H9 (cell line): ENCODE measurements around the gene CCDC157. TPM values are rescaled to one million over a fixed set of nuclear protein-coding genes. Genes with fewer than 3 reads are reported as not detected.

Source experiments
- DNase-seq: peaks from one replicate; pipeline ENCODE4 v3.0.0-alpha.2; 2017
- H2AFZ ChIP-seq: one replicate; pipeline ENCODE4 v1.6.1; 2013; ENCODE audit warnings: mild to moderate bottlenecking, low read length, control low read depth, moderate library complexity
- H2AK5ac ChIP-seq: 2 replicates; pipeline ENCODE4 v1.6.1; 2013; ENCODE audit warnings: low read length, control low read depth, mixed read lengths; ENCODE audit not compliant: insufficient read length
- H2BK120ac ChIP-seq: one replicate; pipeline ENCODE4 v1.6.1; 2013; ENCODE audit warnings: low read depth, mild to moderate bottlenecking, low read length, control low read depth, inconsistent platforms; ENCODE audit not compliant: poor library complexity, severe bottlenecking
- H2BK12ac ChIP-seq: 2 replicates; pipeline ENCODE4 v1.6.1; 2013; ENCODE audit warnings: low read length, control low read depth, mixed read lengths, low read depth; ENCODE audit not compliant: insufficient read length
- H2BK15ac ChIP-seq: 2 replicates; pipeline ENCODE4 v1.6.1; 2013; ENCODE audit warnings: low read depth, low read length, control low read depth
- H2BK20ac ChIP-seq: one replicate; pipeline ENCODE4 v1.6.1; 2013; ENCODE audit warnings: low read depth, mild to moderate bottlenecking, low read length, control low read depth, inconsistent platforms; ENCODE audit not compliant: poor library complexity, severe bottlenecking
- H2BK5ac ChIP-seq: 2 replicates; pipeline ENCODE4 v1.6.1; 2013; ENCODE audit warnings: low read length, control low read depth, mixed read lengths; ENCODE audit not compliant: insufficient read length
- H3K14ac ChIP-seq: 2 replicates; pipeline ENCODE4 v1.6.1; 2013; ENCODE audit warnings: low read length, control low read depth; ENCODE audit not compliant: insufficient read depth
- H3K18ac ChIP-seq: 2 replicates; pipeline ENCODE4 v1.6.1; 2013; ENCODE audit warnings: low read depth, mild to moderate bottlenecking, mixed read lengths, low read length, control low read depth; ENCODE audit not compliant: insufficient read length
- H3K23ac ChIP-seq: 2 replicates; pipeline ENCODE4 v1.6.1; 2013; ENCODE audit warnings: low read length, control low read depth, mixed read lengths, low read depth; ENCODE audit not compliant: insufficient read length
- H3K23me2 ChIP-seq: 2 replicates; pipeline ENCODE4 v1.6.1; 2013; ENCODE audit warnings: low read depth, mild to moderate bottlenecking, mixed read lengths, low read length, control low read depth; ENCODE audit not compliant: insufficient read length, poor library complexity, severe bottlenecking
- H3K27ac ChIP-seq: 2 replicates; pipeline ENCODE4 v1.5.1; 2013; ENCODE audit warnings: low read length, control low read depth, mixed read lengths, low read depth; ENCODE audit not compliant: insufficient read length
- H3K27me3 ChIP-seq: 2 replicates; pipeline ENCODE4 v1.6.1; 2013; ENCODE audit warnings: low read length, control low read depth, inconsistent platforms; ENCODE audit not compliant: insufficient read depth
- H3K4ac ChIP-seq: 2 replicates; pipeline ENCODE4 v1.6.1; 2013; ENCODE audit warnings: low read depth, mild to moderate bottlenecking, control low read depth, inconsistent platforms, low read length, moderate library complexity
- H3K4me1 ChIP-seq: 2 replicates; pipeline ENCODE4 v1.6.1; 2013; ENCODE audit warnings: low read length, control low read depth, inconsistent platforms; ENCODE audit not compliant: insufficient read depth
- H3K4me2 ChIP-seq: 2 replicates; pipeline ENCODE4 v1.6.1; 2013; ENCODE audit warnings: low read length, control low read depth, mixed read lengths; ENCODE audit not compliant: insufficient read length, insufficient read depth
- H3K56ac ChIP-seq: 2 replicates; pipeline ENCODE4 v1.6.1; 2013; ENCODE audit warnings: low read depth, mild to moderate bottlenecking, mixed read lengths, low read length, control low read depth; ENCODE audit not compliant: insufficient read length
- H3K79me1 ChIP-seq: 2 replicates; pipeline ENCODE4 v1.6.1; 2013; ENCODE audit warnings: low read depth, mild to moderate bottlenecking, moderate library complexity, low read length, control low read depth, inconsistent platforms; ENCODE audit not compliant: insufficient read depth, poor library complexity, severe bottlenecking
- H3K79me2 ChIP-seq: 2 replicates; pipeline ENCODE4 v1.6.1; 2013; ENCODE audit warnings: low read length, control low read depth, inconsistent platforms; ENCODE audit not compliant: insufficient read depth
- H3K9ac ChIP-seq: 2 replicates; pipeline ENCODE4 v1.6.1; 2013; ENCODE audit warnings: low read length, control low read depth, mixed read lengths; ENCODE audit not compliant: insufficient read length; ENCODE audit errors: extremely low read depth
- H3K9me3 ChIP-seq: one replicate; pipeline ENCODE4 v1.6.1; 2013; ENCODE audit warnings: low read depth, low read length, inconsistent platforms; ENCODE audit not compliant: control insufficient read depth
- H3T11ph ChIP-seq: one replicate; pipeline ENCODE4 v1.6.1; 2013; ENCODE audit warnings: mild to moderate bottlenecking, low read length, control low read depth, inconsistent platforms
- H4K20me1 ChIP-seq: one replicate; pipeline ENCODE4 v1.6.1; 2013; ENCODE audit not compliant: control insufficient read depth, insufficient read length, insufficient read depth
- H4K5ac ChIP-seq: 2 replicates; pipeline ENCODE4 v1.6.1; 2013; ENCODE audit warnings: low read depth, mild to moderate bottlenecking, mixed read lengths, low read length, control low read depth; ENCODE audit not compliant: insufficient read length
- H4K8ac ChIP-seq: replicated peaks from 2 replicates; pipeline ENCODE4 v1.6.1; 2013; ENCODE audit warnings: low read length, control low read depth, mixed read lengths, low read depth; ENCODE audit not compliant: insufficient read length
- H4K91ac ChIP-seq: 2 replicates; pipeline ENCODE4 v1.6.1; 2013; ENCODE audit warnings: low read depth, mild to moderate bottlenecking, moderate library complexity, mixed read lengths, low read length, control low read depth; ENCODE audit not compliant: insufficient read length
- H3K27ac Mint-ChIP-seq, 3 experiments: 2 replicates in 2 of 3; 3 replicates in 1 of 3; pipeline ENCODE4 v1.8.0; 2020 to 2021; ENCODE audit warnings: mixed read lengths in 3 of 3, mild to moderate bottlenecking in 1 of 3, moderate library complexity in 1 of 3
- H3K27me3 Mint-ChIP-seq: 2 replicates; pipeline ENCODE4 v1.8.0; 2021; ENCODE audit warnings: low read depth, mild to moderate bottlenecking, moderate library complexity, mixed read lengths
- H3K36me3 Mint-ChIP-seq, 3 experiments: 2 replicates in 2 of 3; 3 replicates in 1 of 3; pipeline ENCODE4 v1.8.0; 2020 to 2021; ENCODE audit warnings: low read depth in 3 of 3, mixed read lengths in 3 of 3; ENCODE audit not compliant: insufficient read depth in 1 of 3
- H3K4me1 Mint-ChIP-seq, 2 experiments: 2 replicates each; pipeline ENCODE4 v1.8.0; 2020; ENCODE audit warnings: mixed read lengths in 2 of 2
- H3K4me3 Mint-ChIP-seq, 2 experiments: 2 replicates in 1 of 2; 3 replicates in 1 of 2; pipeline ENCODE4 v1.8.0; 2020 to 2021; ENCODE audit warnings: mild to moderate bottlenecking in 2 of 2, mixed read lengths in 2 of 2, moderate library complexity in 1 of 2
- H3K9me3 Mint-ChIP-seq, 2 experiments: 2 replicates in 1 of 2; 3 replicates in 1 of 2; pipeline ENCODE4 v1.8.0; 2020; ENCODE audit warnings: mild to moderate bottlenecking in 2 of 2, mixed read lengths in 2 of 2, moderate library complexity in 1 of 2
- WGBS: extraction: QIAGEN DNeasy Blood & Tissue Kit; methylation state at CpG from one replicate; pipeline ENCODE4 v1.1.7; 2013; ENCODE audit warnings: missing lambda C conversion rate, low lambda C conversion rate, mixed read lengths; ENCODE audit not compliant: insufficient read length; ENCODE audit errors: extremely low coverage; 5-methylcytosine and 5-hydroxymethylcytosine counted together
- total RNA-seq: library from RNA; stranded (reverse); gene quantifications from 2 replicates; pipeline ENCODE4 v1.2.1, GENCODE V29; 2021
- TF ChIP-seq, protein P1 (sequence below): fragments of 200-600 bp; sonication (generic); conservative IDR thresholded peaks from 3 replicates; pipeline ENCODE4 v1.8.0; 2021; ENCODE audit warnings: antibody characterized with exemption, mild to moderate bottlenecking

Gene CCDC157
- total RNA-seq, 1 experiment from 2014 or later = 4.3 TPM

DNA sequence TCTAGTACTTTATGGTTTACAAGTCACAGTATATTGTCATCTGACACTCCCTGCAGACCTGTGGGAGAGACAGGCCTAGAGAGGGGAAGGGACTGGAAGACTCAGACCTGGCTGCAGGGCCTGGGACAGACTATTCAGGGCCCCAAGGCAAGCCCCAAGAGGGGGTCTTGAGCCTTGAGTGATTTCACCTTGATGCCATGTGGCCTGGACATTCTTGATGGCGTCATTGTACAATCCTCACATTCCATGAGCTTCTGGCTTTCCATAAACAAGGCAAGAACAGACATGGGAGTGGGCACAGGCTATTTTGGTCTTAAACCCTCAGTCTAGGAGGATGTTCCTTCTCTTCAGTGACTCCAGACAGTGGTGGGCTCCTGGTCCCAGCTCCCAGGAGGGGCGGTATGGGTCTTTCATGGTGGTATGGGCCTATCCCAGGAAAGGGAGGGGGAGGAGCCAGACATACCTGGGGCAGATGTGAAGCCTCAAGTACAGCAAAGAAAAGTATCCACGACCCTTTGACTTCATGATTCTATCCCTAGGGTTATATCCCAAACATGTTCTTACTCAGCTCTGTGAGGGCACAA lies 28.2 kb upstream of the CCDC157 start:
- Histone ChIP-seq H4K91ac (no peak overlapping the region), H3K4ac (no peak overlapping the region), H3K56ac (no peak overlapping the region), H3T11ph (no peak overlapping the region), H3K14ac (no peak overlapping the region), H2BK5ac (no peak overlapping the region), H4K20me1 (peaks cover 2% of the 10 kb centered on the region), H3K9ac (no peak overlapping the region), H3K27me3 (no peaks in the 10 kb centered on the region), H4K8ac (no peak overlapping the region), H3K4me1 (no peaks in the 10 kb centered on the region), H3K18ac (no peak overlapping the region), H3K23ac (no peak overlapping the region), H2AFZ (no peak overlapping the region), H3K27ac (no peak overlapping the region), H3K79me1 (no peaks in the 10 kb centered on the region), H2BK120ac (no peak overlapping the region), H3K4me2 (no peak overlapping the region), H2BK20ac (no peak overlapping the region), H3K79me2 (no peaks in the 10 kb centered on the region), H3K9me3 (no peaks in the 10 kb centered on the region), H2AK5ac (no peak overlapping the region), H2BK12ac (no peak overlapping the region), H4K5ac (no peak overlapping the region), H2BK15ac (no peak overlapping the region), H3K23me2 (peaks cover 4% of the 10 kb centered on the region)
- peaks cover 24 to 29% of the 10 kb centered on the region in 2 experiments for H3K4me1 Mint-ChIP-seq
- H3K9me3 Mint-ChIP-seq = no peaks in the 10 kb centered on the region
- H3K27ac Mint-ChIP-seq = peak overlapping the region in 1 of 3 experiments; percentile 72; a peak in 1 of 7 replicates
- H3K36me3 Mint-ChIP-seq = peaks cover 2 to 27% (median 18%) of the 10 kb centered on the region in 3 experiments; a peak in 6 of 7 replicates
- no CpG with 5 or more reads among the region's 3 CpGs for WGBS
- no peak for DNase-seq
- no peak overlapping the region for H3K4me3 Mint-ChIP-seq
- TF ChIP-seq, protein P1, sequence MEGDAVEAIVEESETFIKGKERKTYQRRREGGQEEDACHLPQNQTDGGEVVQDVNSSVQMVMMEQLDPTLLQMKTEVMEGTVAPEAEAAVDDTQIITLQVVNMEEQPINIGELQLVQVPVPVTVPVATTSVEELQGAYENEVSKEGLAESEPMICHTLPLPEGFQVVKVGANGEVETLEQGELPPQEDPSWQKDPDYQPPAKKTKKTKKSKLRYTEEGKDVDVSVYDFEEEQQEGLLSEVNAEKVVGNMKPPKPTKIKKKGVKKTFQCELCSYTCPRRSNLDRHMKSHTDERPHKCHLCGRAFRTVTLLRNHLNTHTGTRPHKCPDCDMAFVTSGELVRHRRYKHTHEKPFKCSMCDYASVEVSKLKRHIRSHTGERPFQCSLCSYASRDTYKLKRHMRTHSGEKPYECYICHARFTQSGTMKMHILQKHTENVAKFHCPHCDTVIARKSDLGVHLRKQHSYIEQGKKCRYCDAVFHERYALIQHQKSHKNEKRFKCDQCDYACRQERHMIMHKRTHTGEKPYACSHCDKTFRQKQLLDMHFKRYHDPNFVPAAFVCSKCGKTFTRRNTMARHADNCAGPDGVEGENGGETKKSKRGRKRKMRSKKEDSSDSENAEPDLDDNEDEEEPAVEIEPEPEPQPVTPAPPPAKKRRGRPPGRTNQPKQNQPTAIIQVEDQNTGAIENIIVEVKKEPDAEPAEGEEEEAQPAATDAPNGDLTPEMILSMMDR = no peak
- H3K27me3 Mint-ChIP-seq = no peaks in the 10 kb centered on the region; the same call in 1 of the 2 replicates
